Keratinocyte (primary cell): ENCODE data around the gene ARL4D.

Source experiments
- CTCF ChIP-seq, 3 experiments: IDR thresholded peaks in 1 of 3; conservative IDR thresholded peaks in 1 of 3; optimal IDR thresholded peaks in 1 of 3; 2 replicates in 2 of 3; 3 replicates in 1 of 3; pipeline versions ENCODE3 to v1.5.1; 2011; ENCODE audit warnings: low read length in 3 of 3, mild to moderate bottlenecking in 3 of 3, moderate library complexity in 2 of 3, control low read depth in 1 of 3, inconsistent platforms in 1 of 3; ENCODE audit not compliant: insufficient read depth in 2 of 3; ENCODE audit errors: extremely low read depth in 1 of 3
- EZH2 ChIP-seq: IDR thresholded peaks from one replicate; pipeline ENCODE4 v1.6.1; 2012; ENCODE audit warnings: inconsistent platforms, mild to moderate bottlenecking, low read length, moderate library complexity

DNA sequence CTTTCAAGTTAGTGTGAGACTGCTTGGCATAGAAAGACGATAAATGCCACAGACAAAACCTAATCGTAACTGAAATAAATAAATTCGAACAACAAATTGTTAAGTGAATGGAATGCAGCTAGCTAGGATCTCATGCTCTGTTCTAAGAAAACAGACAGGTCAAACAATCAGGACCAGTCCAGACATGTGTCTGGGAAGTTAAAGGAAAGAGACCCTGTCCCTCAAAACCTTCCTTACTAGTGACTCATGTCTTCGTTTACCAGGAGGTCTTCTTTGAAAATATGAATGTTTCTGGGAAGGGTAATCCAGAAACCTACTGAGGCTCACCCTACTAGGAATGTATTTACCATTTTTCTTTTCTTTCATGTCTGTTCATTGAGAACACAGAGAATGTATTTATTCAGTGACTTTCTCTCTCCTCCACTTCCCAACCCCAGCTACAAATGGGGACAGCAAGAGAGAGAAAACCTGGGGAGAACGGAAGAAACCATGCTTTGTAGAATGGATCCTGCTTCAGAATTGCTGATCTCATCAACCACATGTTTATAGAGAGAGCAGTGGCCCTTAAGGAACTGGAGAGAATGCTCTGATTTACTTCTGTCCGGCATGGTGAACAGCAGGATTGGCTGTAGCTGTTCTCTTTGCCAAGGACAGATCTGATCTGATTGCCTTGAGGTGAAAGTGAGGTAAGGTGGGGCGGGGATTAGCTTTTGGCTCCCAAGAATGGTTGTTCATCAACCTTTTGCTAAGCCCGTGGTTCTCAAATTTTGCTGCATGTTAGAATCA lies 45.6 kb downstream of the ARL4D start:
- no peak for TF ChIP-seq CTCF (optimal IDR thresholded peaks at IDR 0.05 in 1 of 3, IDR thresholded peaks at IDR 0.05 in 1 of 3, conservative IDR thresholded peaks at IDR 0.05 in 1 of 3; ENCODE audit: extremely low read depth in 1 of 3, insufficient read depth in 2 of 3, low read length in 3 of 3)
- TF ChIP-seq EZH2 = no peak
